Activated T-helper 1 cell treated with anti-CD3 and anti-CD28 coated beads, Interleukin-12 subunit alpha, Interleukin-12 subunit beta, Interleukin-2, Interleukin-4 antibody, amounts not matched to agents 30 ng/mL and 10 ng/mL and 1 ng/mL, durations not matched to agents 14 hours and 24 hours and 36 hours (primary cell): ENCODE measurements around the gene RFTN1. TPM values are rescaled to one million over a fixed set of nuclear protein-coding genes. Genes with fewer than 3 reads are reported as not detected.

Experiments used
- DNase-seq: peaks from one replicate; pipeline ENCODE4 v3.0.0; 2021; ENCODE audit warnings: low spot score
- H3K27ac Mint-ChIP-seq: one replicate; pipeline ENCODE4 v1.8.0; 2021; ENCODE audit warnings: mild to moderate bottlenecking, mixed read lengths
- H3K27me3 Mint-ChIP-seq: one replicate; pipeline ENCODE4 v1.8.0; 2022; ENCODE audit warnings: mild to moderate bottlenecking, moderate library complexity, mixed read lengths; ENCODE audit not compliant: insufficient read depth
- H3K36me3 Mint-ChIP-seq: one replicate; pipeline ENCODE4 v1.8.0; 2021; ENCODE audit warnings: low read depth, mixed read lengths
- H3K4me1 Mint-ChIP-seq: one replicate; pipeline ENCODE4 v1.8.0; 2021; ENCODE audit warnings: low read depth, mixed read lengths
- H3K4me3 Mint-ChIP-seq: one replicate; pipeline ENCODE4 v1.8.0; 2021; ENCODE audit warnings: mild to moderate bottlenecking, moderate library complexity, mixed read lengths
- H3K9me3 Mint-ChIP-seq: one replicate; pipeline ENCODE4 v1.8.0; 2021; ENCODE audit warnings: mixed read lengths
- intact Hi-C: fragments of 100-400 bp; cut with micrococcal nuclease; formaldehyde crosslinking; loops from one replicate; pipeline ENCODE4 v1.15.1; 2024
- total RNA-seq: library from RNA; stranded (reverse); gene quantifications from 2 replicates; pipeline ENCODE4 v1.2.3, GENCODE V29; 2022

RFTN1 gene
- total RNA-seq, 1 donor from 2014 or later = 97.8 TPM

DNA sequence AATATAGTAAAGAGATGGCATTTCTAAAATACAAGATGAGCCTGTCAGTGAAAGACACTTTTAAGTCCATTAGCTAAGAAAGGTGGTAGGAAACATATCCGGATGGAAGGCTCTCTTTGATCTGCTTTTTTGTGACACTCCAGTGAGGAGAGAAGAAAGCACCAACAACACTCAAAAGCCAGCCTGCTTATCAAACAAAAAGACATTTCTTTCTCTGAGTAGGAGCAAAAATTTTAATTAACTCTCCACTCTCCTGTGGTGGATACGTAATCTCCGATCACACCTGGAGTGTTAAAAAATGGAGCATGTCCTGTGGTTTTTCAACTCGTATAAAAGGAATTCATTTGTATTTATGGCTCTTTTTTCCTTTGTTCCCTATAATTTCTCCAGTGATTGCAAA lies 183.1 kb downstream of the RFTN1 start:
- Mint-ChIP-seq H3K4me3 (no peak overlapping the region), H3K27me3 (no peaks in the 10 kb centered on the region), H3K36me3 (peaks cover 64% of the 10 kb centered on the region), H3K4me1 (peaks cover 23% of the 10 kb centered on the region), H3K27ac (no peak overlapping the region), H3K9me3 (peaks cover 15% of the 10 kb centered on the region)
- no peak for DNase-seq
- intact Hi-C loops = no loop called here

DNA sequence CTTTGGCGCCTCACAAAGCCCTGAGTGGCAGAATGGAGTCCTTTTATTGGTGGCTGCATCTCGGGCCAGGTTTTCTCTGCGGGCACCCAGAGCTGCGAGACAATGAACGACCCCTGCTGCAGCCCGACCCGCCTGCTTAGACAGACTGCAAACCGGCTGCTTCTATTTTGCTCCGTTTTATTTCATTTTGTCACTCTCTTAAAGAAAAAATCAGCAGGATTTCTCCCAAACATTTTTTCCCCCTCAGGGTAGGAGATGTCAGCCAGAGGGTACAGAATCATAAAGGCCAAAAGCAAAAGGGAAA lies 183.7 kb downstream of the RFTN1 start:
- Mint-ChIP-seq H3K4me3 (no peak overlapping the region), H3K4me1 (peaks cover 25% of the 10 kb centered on the region), H3K36me3 (peaks cover 62% of the 10 kb centered on the region), H3K9me3 (peaks cover 15% of the 10 kb centered on the region), H3K27me3 (no peaks in the 10 kb centered on the region), H3K27ac (no peak overlapping the region)
- intact Hi-C loops = no loop called here
- DNase-seq = no peak

DNA sequence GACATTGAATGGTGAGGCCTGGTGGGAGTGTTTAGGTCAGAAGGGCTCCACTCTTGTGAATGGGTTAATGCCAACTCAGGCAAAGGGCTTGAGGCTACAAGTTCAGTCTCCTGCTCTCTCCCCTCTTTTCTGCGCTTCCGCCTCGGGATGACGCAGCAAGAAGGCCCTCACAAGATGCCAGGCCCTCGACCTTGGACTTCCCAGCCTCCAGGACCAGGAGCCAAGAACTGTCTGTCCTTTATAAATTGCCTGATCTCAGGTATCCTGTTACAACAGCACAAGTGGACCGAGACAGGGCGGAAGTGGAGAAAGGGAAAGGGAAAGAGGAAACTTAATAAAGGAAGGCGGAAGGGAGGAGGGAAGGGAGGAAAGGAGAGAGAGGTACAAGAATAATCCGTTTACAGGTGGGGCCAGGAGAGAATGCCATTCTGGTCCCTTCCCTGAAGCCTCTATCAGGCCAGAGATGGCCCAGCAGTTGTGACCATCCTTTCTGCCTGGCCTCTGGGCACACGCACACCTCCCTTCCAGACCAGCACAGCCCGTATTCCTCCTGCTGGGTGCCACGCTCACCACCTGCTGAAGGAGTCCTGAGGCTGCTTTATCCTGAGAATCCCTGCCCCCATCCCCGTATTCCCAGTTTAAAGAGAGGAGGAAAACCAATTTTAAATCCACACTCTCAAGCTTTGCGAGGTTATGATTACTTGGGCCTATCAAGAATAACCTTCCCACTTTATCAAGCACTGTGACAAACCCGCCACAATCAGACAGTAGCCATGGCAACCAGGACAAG lies 184.3 kb downstream of the RFTN1 start:
- DNase-seq = no peak
- Mint-ChIP-seq H3K9me3 (peaks cover 15% of the 10 kb centered on the region), H3K36me3 (peaks cover 59% of the 10 kb centered on the region), H3K27ac (no peak overlapping the region), H3K4me3 (no peak overlapping the region), H3K27me3 (no peaks in the 10 kb centered on the region), H3K4me1 (peaks cover 26% of the 10 kb centered on the region)
- intact Hi-C loops = no loop called here

DNA sequence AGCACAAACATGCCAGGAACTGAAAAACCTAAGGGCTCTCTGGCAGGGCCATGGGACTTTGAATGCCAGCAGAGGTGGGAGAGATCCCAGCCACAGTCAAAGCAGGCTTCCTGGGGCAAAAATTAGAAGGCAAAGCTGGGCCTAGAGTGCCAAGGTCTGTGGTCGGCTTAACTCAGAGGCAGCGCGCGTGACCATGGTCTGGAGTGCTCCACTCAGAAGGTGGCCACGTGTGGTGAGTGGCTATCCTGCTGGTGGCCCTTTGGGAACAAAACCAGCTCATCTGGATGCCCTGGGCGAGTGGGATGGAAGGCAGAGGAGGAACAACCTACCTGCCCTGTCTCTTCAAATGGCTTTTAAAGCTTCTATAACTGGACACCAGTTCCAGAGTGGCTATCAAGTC lies 185.4 kb downstream of the RFTN1 start:
- H3K9me3 Mint-ChIP-seq = peaks cover 15% of the 10 kb centered on the region
- DNase-seq = no peak
- H3K4me1 Mint-ChIP-seq = peaks cover 30% of the 10 kb centered on the region
- no peaks in the 10 kb centered on the region for H3K27me3 Mint-ChIP-seq
- H3K36me3 Mint-ChIP-seq = peaks cover 57% of the 10 kb centered on the region
- no peak overlapping the region for H3K27ac Mint-ChIP-seq
- intact Hi-C loops = no loop called here
- H3K4me3 Mint-ChIP-seq = no peak overlapping the region

DNA sequence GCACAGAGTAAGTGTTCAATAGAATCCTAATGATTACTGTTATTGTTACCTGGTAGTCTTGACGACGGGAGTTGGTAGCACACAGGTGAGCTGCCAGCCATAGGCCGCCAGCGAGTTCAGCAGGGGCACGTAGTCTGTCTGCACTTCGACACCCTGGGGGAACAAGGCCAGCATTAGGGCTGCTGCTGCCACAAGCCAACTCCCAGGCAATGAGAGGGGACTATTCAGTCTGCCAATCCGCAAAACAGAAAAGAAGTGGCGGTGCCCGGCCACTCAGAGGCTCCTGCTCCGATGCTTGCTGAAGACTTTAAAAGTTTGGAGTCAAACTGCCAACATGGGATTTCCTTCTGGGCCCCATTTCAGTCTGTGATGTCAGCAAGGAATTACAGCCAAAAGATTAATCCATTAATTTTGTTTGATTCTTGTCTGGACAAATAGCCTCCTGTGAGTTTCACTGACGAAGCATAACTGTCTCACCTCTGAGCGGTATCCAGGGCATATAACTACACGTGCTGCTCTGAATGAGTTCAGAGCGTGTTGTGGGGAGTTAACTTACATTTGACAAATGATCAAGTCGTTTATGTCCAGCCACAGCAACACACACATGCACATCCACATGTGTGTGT lies 186.7 kb downstream of the RFTN1 start:
- no peak for DNase-seq
- H3K9me3 Mint-ChIP-seq = peaks cover 6% of the 10 kb centered on the region
- H3K4me3 Mint-ChIP-seq = no peak overlapping the region

DNA sequence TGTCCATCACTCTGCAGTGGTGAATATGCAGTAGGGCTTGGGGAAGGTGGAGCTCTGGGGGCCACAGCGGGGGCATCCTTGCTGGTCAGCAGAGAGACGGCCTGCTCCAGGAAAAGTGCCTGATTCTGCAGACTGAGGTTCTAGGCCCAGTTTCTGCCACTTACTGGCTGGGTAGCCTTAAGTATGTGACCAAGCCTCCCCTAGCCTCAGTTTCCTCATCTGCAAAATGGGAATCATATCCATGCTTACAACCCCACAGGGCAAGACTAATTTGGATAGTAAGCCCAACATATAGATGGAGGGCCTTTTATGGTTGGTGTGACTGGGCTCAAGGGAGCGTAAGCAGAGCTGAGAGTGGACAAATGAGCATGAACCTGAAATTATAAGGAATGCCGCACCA lies 187.6 kb downstream of the RFTN1 start:
- no peaks in the 10 kb centered on the region for H3K27me3 Mint-ChIP-seq
- H3K4me1 Mint-ChIP-seq = peaks cover 28% of the 10 kb centered on the region
- H3K9me3 Mint-ChIP-seq = no peaks in the 10 kb centered on the region
- no peak overlapping the region for H3K27ac Mint-ChIP-seq
- no peak for DNase-seq
- H3K36me3 Mint-ChIP-seq = peaks cover 44% of the 10 kb centered on the region
- no peak overlapping the region for H3K4me3 Mint-ChIP-seq
- intact Hi-C loops = no loop called here

More for the DNA sequence above, 186.7 kb downstream of the RFTN1 start:
- Mint-ChIP-seq H3K27me3 (no peaks in the 10 kb centered on the region), H3K27ac (peak overlapping the region; percentile 18), H3K4me1 (peaks cover 25% of the 10 kb centered on the region), H3K36me3 (peaks cover 46% of the 10 kb centered on the region)
- intact Hi-C loops = no loop called here

DNA sequence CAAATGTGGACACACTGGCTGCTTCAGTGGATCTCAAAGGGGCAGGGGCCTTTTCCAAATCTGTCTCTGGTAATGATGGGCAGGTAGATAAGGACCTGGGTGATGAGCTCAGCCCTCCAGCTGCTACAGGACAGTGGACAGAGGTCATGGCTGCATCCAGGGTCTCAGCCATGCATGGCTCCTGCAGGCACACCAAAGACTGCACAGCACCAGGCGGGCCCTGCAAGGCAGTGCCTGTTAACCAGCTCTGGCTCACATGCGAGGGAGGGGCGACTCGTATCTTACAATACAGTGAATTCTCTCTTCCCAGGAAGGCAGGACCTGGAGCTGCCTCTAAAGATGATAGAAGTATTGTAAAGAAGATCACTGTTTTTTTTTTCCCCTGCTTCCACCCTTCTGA lies 189.8 kb downstream of the RFTN1 start:
- Mint-ChIP-seq H3K9me3 (no peaks in the 10 kb centered on the region), H3K36me3 (peaks cover 46% of the 10 kb centered on the region), H3K4me3 (no peak overlapping the region), H3K27ac (no peak overlapping the region), H3K4me1 (peaks cover 43% of the 10 kb centered on the region), H3K27me3 (no peaks in the 10 kb centered on the region)
- DNase-seq = no peak
- intact Hi-C loops = no loop called here

DNA sequence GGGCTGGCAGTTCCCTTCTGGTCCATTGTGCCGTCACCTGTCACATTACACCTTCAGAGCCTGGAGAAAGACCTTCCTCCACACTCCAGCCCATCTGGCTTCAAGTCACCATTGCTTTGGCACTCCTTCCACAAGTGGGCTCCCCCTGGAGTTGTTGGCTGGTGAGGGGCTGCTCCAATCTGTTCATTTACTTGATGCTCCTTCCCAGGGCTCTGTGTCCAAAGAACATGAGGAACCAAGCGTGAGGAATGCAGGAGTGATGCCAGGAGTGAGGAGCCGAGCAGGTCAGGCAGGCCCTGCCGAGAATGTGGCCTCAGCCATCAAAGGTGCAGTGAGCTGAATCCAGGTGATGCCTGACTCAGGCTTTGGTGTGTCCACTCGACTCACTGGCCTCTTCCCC lies 191.3 kb downstream of the RFTN1 start:
- peaks cover 47% of the 10 kb centered on the region for H3K36me3 Mint-ChIP-seq
- DNase-seq = no peak
- no peak overlapping the region for H3K27ac Mint-ChIP-seq
- H3K9me3 Mint-ChIP-seq = no peaks in the 10 kb centered on the region
- H3K4me1 Mint-ChIP-seq = peaks cover 59% of the 10 kb centered on the region
- no peaks in the 10 kb centered on the region for H3K27me3 Mint-ChIP-seq
- H3K4me3 Mint-ChIP-seq = no peak overlapping the region
- intact Hi-C loops = no loop called here

DNA sequence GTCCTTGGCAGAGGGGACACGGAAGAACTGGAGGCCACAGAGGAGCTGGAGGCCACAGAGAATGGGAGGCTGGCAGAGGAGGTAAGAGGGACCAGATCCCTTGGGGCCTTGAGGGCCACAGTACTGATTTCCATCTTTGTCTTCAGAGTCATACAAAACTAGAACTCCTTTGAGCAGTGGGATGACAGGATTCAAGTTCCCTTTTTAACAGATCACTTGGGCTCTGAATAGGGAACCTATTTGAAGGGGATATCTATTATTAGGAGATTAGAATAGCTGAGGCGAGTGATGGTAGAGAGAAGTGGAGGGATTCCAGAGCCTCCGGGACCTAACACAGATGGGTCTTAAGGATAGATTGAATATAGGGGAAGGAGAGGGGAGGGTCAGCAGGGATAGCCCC lies 192.8 kb downstream of the RFTN1 start:
- DNase-seq = no peak
- peak overlapping the region; percentile 89 for H3K27ac Mint-ChIP-seq
- no peaks in the 10 kb centered on the region for H3K27me3 Mint-ChIP-seq
- intact Hi-C loops = no loop called here
- H3K36me3 Mint-ChIP-seq = peaks cover 53% of the 10 kb centered on the region
- no peaks in the 10 kb centered on the region for H3K9me3 Mint-ChIP-seq
- no peak overlapping the region for H3K4me3 Mint-ChIP-seq
- H3K4me1 Mint-ChIP-seq = peaks cover 66% of the 10 kb centered on the region

DNA sequence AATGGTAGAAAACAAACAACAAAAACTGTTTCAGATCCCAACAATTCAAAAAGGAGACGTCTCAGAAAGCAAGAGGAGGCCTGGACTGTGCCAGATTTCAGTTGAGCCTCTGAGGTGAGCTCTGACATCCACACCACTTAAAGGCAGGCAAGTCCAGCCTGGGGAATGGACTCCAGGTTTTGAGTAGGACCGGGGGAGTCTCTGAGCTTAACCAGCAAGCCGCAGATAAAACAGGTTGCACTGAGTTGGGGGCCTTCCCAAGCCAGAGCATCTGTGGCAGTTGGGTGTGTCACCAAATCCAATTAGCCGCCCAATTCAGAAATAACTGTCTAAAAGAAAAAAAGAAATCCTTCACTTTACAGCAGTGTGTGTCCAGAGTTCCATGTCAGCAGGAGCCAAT lies 193.8 kb downstream of the RFTN1 start:
- H3K27me3 Mint-ChIP-seq = no peaks in the 10 kb centered on the region
- peaks cover 55% of the 10 kb centered on the region for H3K36me3 Mint-ChIP-seq
- intact Hi-C loops = loop anchor here (1.0 to 2.0 kb wide), 6 partner anchors 10 to 231 kb away; no protein-coding TSS in a partner anchor
- no peak overlapping the region for H3K4me3 Mint-ChIP-seq
- no peak for DNase-seq
- peaks cover 68% of the 10 kb centered on the region for H3K4me1 Mint-ChIP-seq
- peak overlapping the region; percentile 89 for H3K27ac Mint-ChIP-seq
- no peaks in the 10 kb centered on the region for H3K9me3 Mint-ChIP-seq

DNA sequence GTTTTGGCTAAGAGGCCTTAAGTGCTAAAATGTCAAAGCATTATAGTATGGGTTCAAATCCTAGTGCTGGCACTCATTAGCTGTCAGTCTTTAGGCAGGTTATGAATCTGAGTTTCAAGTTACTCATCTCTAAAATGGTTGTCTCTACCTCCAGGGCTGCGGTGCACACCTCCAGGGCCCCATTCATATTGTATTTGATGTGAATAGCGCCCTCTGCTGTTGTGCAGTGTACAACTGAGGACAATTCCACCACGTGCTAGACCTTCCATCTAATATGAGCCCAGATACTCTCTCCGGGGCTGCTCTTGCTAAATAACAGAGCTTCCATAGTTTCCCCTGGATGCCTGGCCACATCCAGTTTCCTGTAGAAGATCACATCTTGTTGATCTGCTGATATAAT lies 194.2 kb downstream of the RFTN1 start:
- H3K9me3 Mint-ChIP-seq = no peaks in the 10 kb centered on the region
- peak overlapping the region; percentile 89 for H3K27ac Mint-ChIP-seq
- DNase-seq = peak; percentile 74
- peaks cover 54% of the 10 kb centered on the region for H3K36me3 Mint-ChIP-seq
- peaks cover 71% of the 10 kb centered on the region for H3K4me1 Mint-ChIP-seq
- peak overlapping the region; percentile 6 for H3K4me3 Mint-ChIP-seq
- H3K27me3 Mint-ChIP-seq = no peaks in the 10 kb centered on the region
- intact Hi-C loops = loop anchor here (1.0 to 2.0 kb wide), 6 partner anchors 10 to 231 kb away; no protein-coding TSS in a partner anchor

DNA sequence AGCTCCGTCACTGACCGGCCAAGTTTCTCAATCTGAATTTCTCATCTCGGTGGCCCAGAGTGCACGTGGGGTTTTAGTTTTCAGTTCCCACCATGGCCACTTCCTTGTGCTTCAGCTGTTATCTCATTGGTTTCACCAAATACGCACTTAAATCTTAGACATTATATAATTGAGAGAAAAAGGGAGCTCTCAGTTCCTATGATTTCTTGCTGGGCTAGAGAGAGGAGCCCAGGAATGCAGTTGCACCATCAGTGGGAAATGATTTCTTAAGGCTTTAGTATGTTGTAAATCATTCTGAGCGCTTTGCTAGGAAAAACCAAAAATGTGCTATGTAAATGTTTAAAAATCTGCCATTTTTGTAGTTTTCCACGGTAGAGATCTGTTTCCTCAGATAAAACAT lies 195.3 kb downstream of the RFTN1 start:
- no peak overlapping the region for H3K4me3 Mint-ChIP-seq
- peaks cover 77% of the 10 kb centered on the region for H3K4me1 Mint-ChIP-seq
- no peaks in the 10 kb centered on the region for H3K9me3 Mint-ChIP-seq
- H3K36me3 Mint-ChIP-seq = peaks cover 57% of the 10 kb centered on the region
- no peaks in the 10 kb centered on the region for H3K27me3 Mint-ChIP-seq
- intact Hi-C loops = loop anchor here (2.0 kb wide), 2 partner anchors 13 to 61 kb away; no protein-coding TSS in a partner anchor
- no peak for DNase-seq
- H3K27ac Mint-ChIP-seq = peak overlapping the region; percentile 89

DNA sequence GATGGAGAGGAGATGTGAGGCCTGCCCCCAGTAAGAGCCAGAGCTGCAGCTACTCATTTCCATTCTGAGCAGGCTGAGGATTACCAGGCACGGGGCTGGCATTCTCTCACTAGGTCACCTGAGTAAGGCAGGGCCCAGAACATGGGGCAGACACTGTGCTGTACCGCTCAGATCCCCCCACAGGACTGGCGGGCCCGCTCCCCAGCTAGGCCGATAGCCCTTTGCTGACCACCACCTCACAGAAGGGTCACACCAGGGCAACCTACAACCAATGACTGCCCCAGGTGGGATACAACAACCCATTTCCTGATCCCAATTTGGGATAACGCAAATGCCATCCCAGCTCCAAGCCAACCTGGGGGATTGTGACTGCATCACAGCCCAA lies 195.9 kb downstream of the RFTN1 start:
- no peaks in the 10 kb centered on the region for H3K27me3 Mint-ChIP-seq
- no peak for DNase-seq
- H3K27ac Mint-ChIP-seq = peak overlapping the region; percentile 80
- peaks cover 82% of the 10 kb centered on the region for H3K4me1 Mint-ChIP-seq
- intact Hi-C loops = no loop called here
- H3K4me3 Mint-ChIP-seq = no peak overlapping the region
- H3K9me3 Mint-ChIP-seq = no peaks in the 10 kb centered on the region
- peaks cover 60% of the 10 kb centered on the region for H3K36me3 Mint-ChIP-seq
